Right lobe of liver (tissue), 6 donors: ENCODE data around the gene PLXNA2. TPM values are rescaled to one million over a fixed set of nuclear protein-coding genes. Genes with fewer than 3 reads are reported as not detected.

Experiments
- ATAC-seq, 4 donors: fragments of 200-7000 bp; cut with Tn5 transposase; one replicate each; pipeline ENCODE4 v1.9.1; 2020; ENCODE audit warnings: mild to moderate bottlenecking in 4 of 4, moderate library complexity in 4 of 4
- DNase-seq, 3 donors: peaks; one replicate each; pipeline ENCODE4 v3.0.0-alpha.2; 2020
- H3K27ac ChIP-seq, 3 donors: fragments of 200-600 bp; one replicate each; pipeline ENCODE4 v1.8.0; 2022
- H3K27me3 ChIP-seq, 2 donors: fragments of 200-600 bp; one replicate each; pipeline ENCODE4 v1.8.0; 2022
- H3K36me3 ChIP-seq, 4 donors: fragments of 200-600 bp; sonication (generic) in 1 of 4; one replicate each; pipeline versions ENCODE4 v1.5.1 to v1.8.0; 2017 to 2022; ENCODE audit warnings: control low read depth in 1 of 4
- H3K4me1 ChIP-seq, 4 donors: fragments of 200-600 bp; sonication (generic) in 1 of 4; one replicate each; pipeline versions ENCODE4 v1.5.1 to v1.8.0; 2017 to 2022; ENCODE audit warnings: control low read depth in 1 of 4
- H3K4me3 ChIP-seq, 3 donors: fragments of 200-600 bp; one replicate each; pipeline ENCODE4 v1.8.0; 2022
- H3K9me3 ChIP-seq, 4 donors: fragments of 200-600 bp; sonication (generic) in 1 of 4; one replicate each; pipeline versions ENCODE4 v1.5.1 to v1.8.0; 2017 to 2022; ENCODE audit warnings: control low read depth in 1 of 4
- CTCF ChIP-seq, 4 donors: fragments of 200-600 bp in 3 of 4; fragments of 450-650 bp in 1 of 4; IDR thresholded peaks; one replicate each; pipeline versions ENCODE4 v1.5.1 to v1.8.0; 2016 to 2022; ENCODE audit warnings: antibody characterized with exemption in 4 of 4, mild to moderate bottlenecking in 2 of 4
- POLR2A ChIP-seq: fragments of 450-650 bp; IDR thresholded peaks from one replicate; pipeline ENCODE4 v1.6.1; 2017; ENCODE audit warnings: antibody characterized with exemption, mild to moderate bottlenecking
- whole genome bisulfite sequencing: methylation state at CpG from one replicate; pipeline ENCODE4 v1.1.6; 2018; ENCODE audit warnings: low coverage, low lambda C conversion rate; ENCODE audit not compliant: insufficient coverage; ENCODE audit errors: missing lambda C conversion rate; 5-methylcytosine and 5-hydroxymethylcytosine counted together
- intact Hi-C, 2 donors: fragments of 100-400 bp; cut with DNase I; formaldehyde crosslinking; loops; one replicate each; pipeline versions ENCODE4 v1.11.2 to v1.14.1; 2022
- total RNA-seq, 6 experiments: library from RNA; depleted of rRNA in 2 of 6; stranded (reverse); fragments of >200 nt in 2 of 6; fragmentation: NEBNext Ultra II Directional in 3 of 6; extraction: Animal tissue kit (Norgen Biotek cat#: 25700) in 3 of 6; gene quantifications; one replicate each; pipeline versions ENCODE4 v1.1.0 to v1.2.4, GENCODE V29; 2016 to 2023
- donor health status: DM: no; HTN: yes; CAD: no.
- donor health status: DM: no; HTN: no; CAD: no.
- donor health status: DM: no; HTN: no; CAD: no.
- donor health status: DM: no; HTN: yes; CAD: no.
- donor health status: DM: no; HTN: yes; CAD: no.

PLXNA2 gene
- total RNA-seq, 6 experiments from 2014 or later, result 5.6 to 20.8 (median 9.3) TPM

- no peaks in the 10 kb centered on the region for H3K36me3 ChIP-seq
- DNase-seq (no peak), ATAC-seq (no peak)
- H3K27ac ChIP-seq, result no peak overlapping the region
- intact Hi-C loops, result no loop called here
- peaks cover 0 to 15% (median 0%) of the 10 kb centered on the region in 4 donors for H3K4me1 ChIP-seq
- 77% methylated on average over 2 of the region's 2 CpGs for WGBS
- H3K9me3 ChIP-seq, result no peaks in the 10 kb centered on the region
- TF ChIP-seq CTCF (IDR thresholded peaks at IDR 0.05) (no peak), POLR2A (no peak)
- no peak overlapping the region for H3K4me3 ChIP-seq
- no peaks in the 10 kb centered on the region for H3K27me3 ChIP-seq
Observed at GRCh38 chr1:208289716-208290115, 45.5 kb upstream of the PLXNA2 start.

DNA sequence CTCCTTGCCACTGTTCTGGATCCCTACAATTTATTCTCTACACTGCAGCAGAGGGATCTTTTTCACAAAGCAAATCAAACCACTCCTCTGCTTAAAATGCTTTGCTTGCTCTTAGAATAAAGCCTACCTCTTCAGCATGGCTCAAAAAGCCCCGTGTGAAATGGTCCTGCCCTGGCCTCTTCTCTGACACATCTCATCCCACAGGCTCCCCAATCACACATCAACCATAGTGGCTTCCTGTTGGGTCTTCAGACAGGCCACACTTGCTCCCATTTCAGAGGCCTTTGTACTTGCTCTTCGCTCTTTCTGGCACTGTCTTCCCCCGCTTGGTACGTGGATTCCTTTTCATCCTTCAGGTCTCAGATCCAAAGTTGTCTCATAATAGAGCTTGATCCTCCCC lies 44.3 kb upstream of the PLXNA2 start:
- 72% methylated on average over 2 of the region's 4 CpGs for WGBS
- no peak for DNase-seq
- Histone ChIP-seq H3K27me3 (no peaks in the 10 kb centered on the region), H3K9me3 (no peaks in the 10 kb centered on the region), H3K4me1 (peaks cover 0 to 15% (median 0%) of the 10 kb centered on the region in 4 donors), H3K36me3 (no peaks in the 10 kb centered on the region), H3K27ac (no peak overlapping the region), H3K4me3 (no peak overlapping the region)
- intact Hi-C loops, result no loop called here
- no peak for ATAC-seq
- TF ChIP-seq POLR2A (no peak), CTCF (IDR thresholded peaks at IDR 0.05) (no peak)

- ATAC-seq, result no peak
Observed at GRCh38 chr1:208280681-208281450, 36.7 kb upstream of the PLXNA2 start.

GRCh38 chr1:208279826-208280588 lies 35.8 kb upstream of the PLXNA2 start:
- 80% methylated on average over 8 of the region's 11 CpGs for WGBS
- Histone ChIP-seq H3K36me3 (no peaks in the 10 kb centered on the region), H3K9me3 (no peaks in the 10 kb centered on the region), H3K4me1 (no peaks in the 10 kb centered on the region), H3K27me3 (no peaks in the 10 kb centered on the region), H3K4me3 (no peak overlapping the region), H3K27ac (no peak overlapping the region)
- no peak for TF ChIP-seq CTCF (IDR thresholded peaks at IDR 0.05)
- no peak for TF ChIP-seq POLR2A
- intact Hi-C loops, result no loop called here
- no peak for ATAC-seq
- DNase-seq, result no peak

More at GRCh38 chr1:208280681-208281450, 36.7 kb upstream of the PLXNA2 start:
- Histone ChIP-seq H3K4me1 (no peaks in the 10 kb centered on the region), H3K4me3 (no peak overlapping the region), H3K9me3 (no peaks in the 10 kb centered on the region), H3K27ac (no peak overlapping the region), H3K27me3 (no peaks in the 10 kb centered on the region), H3K36me3 (no peaks in the 10 kb centered on the region)
- TF ChIP-seq CTCF (IDR thresholded peaks at IDR 0.05) (no peak), POLR2A (no peak)
- intact Hi-C loops, result no loop called here
- 54% methylated on average over 7 of the region's 8 CpGs for WGBS
- DNase-seq, result no peak
